NT2/D1 (cell line): ENCODE measurements around the gene KCNC1.

ENCODE experiments used
- DNase-seq: peaks from one replicate; pipeline ENCODE4 v3.0.0-alpha.2; 2011; ENCODE audit warnings: low read depth, low spot score
- H3K27me3 ChIP-seq: 2 replicates; pipeline ENCODE4 v1.6.0; 2011; ENCODE audit warnings: mild to moderate bottlenecking; ENCODE audit not compliant: insufficient read length, insufficient read depth
- H3K36me3 ChIP-seq: 2 replicates; pipeline ENCODE4 v1.6.1; 2011; ENCODE audit warnings: mild to moderate bottlenecking, low read length, mixed read lengths; ENCODE audit not compliant: insufficient read depth, insufficient read length
- H3K4me1 ChIP-seq: 2 replicates; pipeline ENCODE4 v1.5.1; 2011; ENCODE audit not compliant: insufficient read depth, insufficient read length
- H3K4me3 ChIP-seq: 2 replicates; pipeline ENCODE4 v1.5.1; 2011; ENCODE audit warnings: low read depth; ENCODE audit not compliant: insufficient read length
- H3K9ac ChIP-seq: 2 replicates; pipeline ENCODE4 v1.6.0; 2011; ENCODE audit warnings: low read depth; ENCODE audit not compliant: insufficient read length
- H3K9me3 ChIP-seq: 2 replicates; pipeline ENCODE4 v1.5.1; 2011; ENCODE audit warnings: mild to moderate bottlenecking, low read length; ENCODE audit not compliant: insufficient read depth
- SUZ12 ChIP-seq: IDR thresholded peaks from 2 replicates; pipeline ENCODE4 v1.6.1; 2011; ENCODE audit not compliant: insufficient read length, insufficient read depth; ENCODE audit errors: extremely low read depth
- YY1 ChIP-seq: IDR thresholded peaks from 2 replicates; pipeline ENCODE4 v1.6.1; 2011; ENCODE audit not compliant: insufficient read length, insufficient read depth
- ZNF274 ChIP-seq: IDR thresholded peaks from 2 replicates; pipeline ENCODE4 v1.6.1; 2011; ENCODE audit warnings: mild to moderate bottlenecking, low read depth, low read length

Gene KCNC1

GRCh38 chr11:17805873-17806272, 71.3 kb downstream of the KCNC1 start:
- Histone ChIP-seq H3K36me3 (no peaks in the 10 kb centered on the region), H3K9me3 (no peaks in the 10 kb centered on the region), H3K9ac (no peak overlapping the region), H3K4me1 (peaks cover 6% of the 10 kb centered on the region), H3K27me3 (no peaks in the 10 kb centered on the region), H3K4me3 (no peak overlapping the region)
- no peak for TF ChIP-seq SUZ12
- TF ChIP-seq ZNF274 = no peak
- no peak for TF ChIP-seq YY1
- DNase-seq = no peak

GRCh38 chr11:17807034-17807433, 72.5 kb downstream of the KCNC1 start:
- TF ChIP-seq YY1 (no peak), SUZ12 (no peak)
- H3K27me3 ChIP-seq = no peaks in the 10 kb centered on the region

DNA sequence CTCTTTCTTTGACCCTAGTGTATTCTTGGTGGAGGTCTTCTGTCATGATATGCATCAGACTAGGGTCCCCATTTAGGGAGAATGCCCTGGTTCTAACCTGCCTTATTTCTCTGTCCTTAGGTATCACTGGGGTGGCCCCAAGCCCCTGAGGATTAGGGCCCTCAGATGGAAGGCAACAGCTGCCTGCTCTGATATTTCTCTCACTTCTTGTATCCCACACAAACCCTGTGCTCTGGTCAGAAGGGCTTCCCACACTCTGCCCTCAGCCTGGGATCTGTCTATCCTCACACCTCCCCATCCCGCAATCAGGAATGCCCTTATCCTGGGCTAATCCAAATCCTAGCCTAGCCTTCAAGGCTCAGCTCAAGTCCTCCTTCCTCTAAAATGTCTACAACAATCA, 75.5 kb downstream of the KCNC1 start:
- no peak overlapping the region for H3K9ac ChIP-seq
- TF ChIP-seq SUZ12 = no peak
- no peaks in the 10 kb centered on the region for H3K36me3 ChIP-seq
- H3K4me1 ChIP-seq = no peaks in the 10 kb centered on the region
- no peak for DNase-seq
- no peak overlapping the region for H3K4me3 ChIP-seq
- H3K27me3 ChIP-seq = no peaks in the 10 kb centered on the region
- no peaks in the 10 kb centered on the region for H3K9me3 ChIP-seq

More at GRCh38 chr11:17807034-17807433, 72.5 kb downstream of the KCNC1 start:
- no peaks in the 10 kb centered on the region for H3K9me3 ChIP-seq
- no peak for DNase-seq
- H3K4me1 ChIP-seq = peaks cover 6% of the 10 kb centered on the region
- no peak overlapping the region for H3K4me3 ChIP-seq
- H3K9ac ChIP-seq = no peak overlapping the region
- no peaks in the 10 kb centered on the region for H3K36me3 ChIP-seq

DNA sequence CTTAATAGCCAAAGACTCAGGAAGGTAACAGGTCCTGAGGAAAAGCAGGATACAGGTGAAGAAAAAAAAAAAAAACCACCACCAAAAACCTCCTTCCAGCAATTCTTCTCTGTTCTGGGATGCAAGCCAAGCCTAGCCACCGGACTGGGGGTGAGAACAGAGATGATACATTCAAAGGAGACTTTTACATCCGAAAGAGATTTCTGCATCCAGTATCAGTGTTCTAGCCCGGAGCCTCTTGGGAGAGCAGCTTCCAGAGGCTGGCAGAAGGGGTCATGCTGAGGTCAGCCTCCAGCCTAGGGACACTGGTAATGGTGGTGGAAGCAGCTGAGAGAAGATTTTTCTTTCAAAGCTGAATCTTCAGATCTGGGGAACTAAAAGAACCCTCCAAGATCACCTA, 76.2 kb downstream of the KCNC1 start:
- Histone ChIP-seq H3K9me3 (no peaks in the 10 kb centered on the region), H3K36me3 (no peaks in the 10 kb centered on the region), H3K4me3 (no peak overlapping the region), H3K9ac (no peak overlapping the region), H3K4me1 (no peaks in the 10 kb centered on the region), H3K27me3 (no peaks in the 10 kb centered on the region)
- TF ChIP-seq ZNF274 (no peak), SUZ12 (no peak), YY1 (no peak)
- DNase-seq = no peak

DNA sequence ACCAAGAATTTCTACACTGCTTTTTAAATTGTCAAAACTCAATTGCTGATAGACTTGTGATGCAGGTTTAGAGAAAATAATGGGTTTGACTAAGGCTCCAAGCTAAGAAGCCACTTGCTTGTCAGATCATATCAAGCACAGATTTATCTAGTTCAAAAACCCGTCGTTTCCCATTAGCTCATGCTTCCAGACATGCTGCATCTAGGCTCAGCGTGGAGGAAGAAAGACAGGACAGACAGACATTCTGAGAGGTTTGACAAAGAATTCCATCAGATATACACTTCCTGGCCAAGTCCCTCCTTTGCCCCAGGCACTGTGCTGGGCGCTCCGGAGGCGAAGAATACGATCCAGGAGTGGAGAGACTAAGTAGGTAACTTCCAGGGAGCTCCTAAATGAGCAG, 76.8 kb downstream of the KCNC1 start:
- no peak overlapping the region for H3K4me3 ChIP-seq
- H3K4me1 ChIP-seq = no peaks in the 10 kb centered on the region
- DNase-seq = no peak
- H3K9me3 ChIP-seq = no peaks in the 10 kb centered on the region
- no peaks in the 10 kb centered on the region for H3K27me3 ChIP-seq
- no peak for TF ChIP-seq YY1
- no peak for TF ChIP-seq SUZ12
- no peak for TF ChIP-seq ZNF274
- no peak overlapping the region for H3K9ac ChIP-seq
- H3K36me3 ChIP-seq = no peaks in the 10 kb centered on the region

- TF ChIP-seq YY1 = no peak
- no peak for TF ChIP-seq SUZ12
- H3K9ac ChIP-seq = no peak overlapping the region
- no peaks in the 10 kb centered on the region for H3K36me3 ChIP-seq
- H3K9me3 ChIP-seq = no peaks in the 10 kb centered on the region
- H3K4me3 ChIP-seq = no peak overlapping the region
- no peaks in the 10 kb centered on the region for H3K27me3 ChIP-seq
- DNase-seq = no peak
- no peaks in the 10 kb centered on the region for H3K4me1 ChIP-seq
Observed at GRCh38 chr11:17812091-17812864, 77.7 kb downstream of the KCNC1 start.

DNA sequence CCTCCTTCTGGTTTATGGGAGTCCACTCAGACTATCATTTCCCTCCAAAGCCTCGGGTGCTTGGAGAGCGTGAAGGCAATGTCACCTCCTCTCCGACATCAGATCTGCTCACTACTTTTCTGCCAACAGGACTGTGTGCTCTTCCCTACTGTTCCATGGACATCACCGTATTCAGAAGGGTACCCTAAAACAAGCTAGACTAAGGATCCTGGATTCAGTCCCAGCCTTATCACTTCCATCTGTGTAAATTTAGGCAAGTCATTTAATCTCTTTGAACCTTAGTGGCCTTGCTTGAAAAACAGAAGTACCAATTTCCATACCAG, 78.2 kb downstream of the KCNC1 start:
- H3K9me3 ChIP-seq = no peaks in the 10 kb centered on the region
- DNase-seq = no peak
- no peaks in the 10 kb centered on the region for H3K36me3 ChIP-seq
- TF ChIP-seq YY1 (no peak), ZNF274 (no peak), SUZ12 (no peak)
- no peaks in the 10 kb centered on the region for H3K27me3 ChIP-seq
- H3K9ac ChIP-seq = no peak overlapping the region
- no peaks in the 10 kb centered on the region for H3K4me1 ChIP-seq
- no peak overlapping the region for H3K4me3 ChIP-seq

DNA sequence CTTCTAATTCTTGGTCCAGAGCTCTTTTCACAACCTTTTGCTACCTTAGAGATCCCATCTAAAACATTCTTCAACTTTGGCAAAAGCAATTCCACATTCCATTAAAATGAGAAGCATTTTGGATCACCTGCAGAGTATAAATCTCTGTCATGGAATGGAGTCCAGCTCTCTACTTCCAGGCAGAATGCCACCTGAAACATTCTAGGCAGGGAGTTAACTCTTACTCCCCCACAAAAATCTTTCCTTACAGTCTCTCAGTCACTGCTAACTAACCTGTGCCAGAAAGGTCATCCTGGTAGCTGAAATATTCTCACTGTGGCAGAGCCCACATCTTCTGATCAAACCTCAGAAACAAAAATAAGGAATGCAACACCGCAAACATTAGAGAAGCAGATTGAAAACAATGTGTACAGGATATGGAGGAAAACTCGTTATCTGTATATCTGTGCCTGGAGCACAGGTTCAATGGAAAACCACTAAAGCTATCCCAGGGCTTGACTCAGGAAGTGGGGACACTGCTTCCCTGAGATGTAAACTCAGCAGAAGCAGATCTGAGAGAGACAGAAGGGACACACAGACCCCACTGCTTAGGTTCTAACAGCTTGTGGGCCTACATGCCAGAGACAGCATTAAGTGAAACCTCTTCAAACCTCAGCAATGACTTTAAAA, 78.9 kb downstream of the KCNC1 start:
- no peaks in the 10 kb centered on the region for H3K9me3 ChIP-seq
- no peak overlapping the region for H3K4me3 ChIP-seq
- no peaks in the 10 kb centered on the region for H3K36me3 ChIP-seq
- no peaks in the 10 kb centered on the region for H3K4me1 ChIP-seq
- no peak for DNase-seq
- TF ChIP-seq SUZ12 (no peak), ZNF274 (no peak), YY1 (no peak)
- no peaks in the 10 kb centered on the region for H3K27me3 ChIP-seq
- no peak overlapping the region for H3K9ac ChIP-seq
